IPS-18c (cell line): ENCODE data around the gene NAT10.

ENCODE experiments used
- H3K4me3 ChIP-seq: 2 replicates; pipeline ENCODE4 v1.7.0; 2013; ENCODE audit warnings: low read depth, mild to moderate bottlenecking, low read length, moderate library complexity; ENCODE audit not compliant: insufficient read depth
- H3K9me3 ChIP-seq: one replicate; pipeline ENCODE4 v1.6.1; 2013; ENCODE audit warnings: mild to moderate bottlenecking, low read length, moderate library complexity; ENCODE audit not compliant: control insufficient read depth, insufficient read depth

Gene NAT10

GRCh38 chr11:34190192-34191139 is 85.0 kb downstream of the NAT10 start:
- H3K4me3 ChIP-seq = no peak overlapping the region
- H3K9me3 ChIP-seq = no peaks in the 10 kb centered on the region

GRCh38 chr11:34191578-34191977 is 86.1 kb downstream of the NAT10 start:
- no peaks in the 10 kb centered on the region for H3K9me3 ChIP-seq

GRCh38 chr11:34192481-34193401 is 87.3 kb downstream of the NAT10 start:
- Histone ChIP-seq H3K4me3 (no peak overlapping the region), H3K9me3 (no peaks in the 10 kb centered on the region)

More at GRCh38 chr11:34191578-34191977, 86.1 kb downstream of the NAT10 start:
- no peak overlapping the region for H3K4me3 ChIP-seq

GRCh38 chr11:34194576-34195335 is 89.3 kb downstream of the NAT10 start:
- Histone ChIP-seq H3K9me3 (no peaks in the 10 kb centered on the region), H3K4me3 (no peak overlapping the region)
